Measurements from ENCODE around the gene PPM1D. TPM values are rescaled to one million over a fixed set of nuclear protein-coding genes. Genes with fewer than 3 reads are reported as not detected.
"Not testable (repeated sequence)": the region's sequence is repeated elsewhere in the genome, so short reads cannot be mapped to it uniquely, and the experiment has no call there.

PPM1D gene
- total RNA-seq, 2 donors from 2014 or later, result 6.5 to 15.5 TPM

GRCh38 chr17:60671482-60671881 is 71.5 kb downstream of the PPM1D start:
- 31 to 43% methylated on average over 2 of the region's 2 CpGs for WGBS, 2 donors
- TF ChIP-seq POLR2A (IDR thresholded peaks at IDR 0.05) (no peak), CTCF (IDR thresholded peaks at IDR 0.05) (no peak)
- Histone ChIP-seq H3K4me1 (no peaks in the 10 kb centered on the region), H3K27me3 (no peaks in the 10 kb centered on the region), H3K9me3 (no peaks in the 10 kb centered on the region), H3K36me3 (replicated peaks in 1 of 2; ENCODE audit: insufficient read depth in 1 of 2, low read depth in 2 of 2) (no peaks in the 10 kb centered on the region), H3K27ac (no peak overlapping the region), H3K4me3 (no peak overlapping the region)
- ATAC-seq, result no peak
- intact Hi-C loops (cut with DNase I), result no loop called here
- DNase-seq, result no peak

- H3K36me3 ChIP-seq (replicated peaks in 1 of 2; ENCODE audit: insufficient read depth in 1 of 2, low read depth in 2 of 2); ATAC-seq; H3K9me3 ChIP-seq; H3K27me3 ChIP-seq; H3K27ac ChIP-seq; intact Hi-C loops (cut with DNase I); DNase-seq; H3K4me3 ChIP-seq: not testable (repeated sequence)
- peaks cover 12% of the 10 kb centered on the region for H3K4me1 ChIP-seq
- 72 to 76% methylated on average over 7 of the region's 7 CpGs for WGBS, 2 donors
These were observed 74.6 kb downstream of the PPM1D start for GRCh38 chr17:60674637-60675036.

DNA sequence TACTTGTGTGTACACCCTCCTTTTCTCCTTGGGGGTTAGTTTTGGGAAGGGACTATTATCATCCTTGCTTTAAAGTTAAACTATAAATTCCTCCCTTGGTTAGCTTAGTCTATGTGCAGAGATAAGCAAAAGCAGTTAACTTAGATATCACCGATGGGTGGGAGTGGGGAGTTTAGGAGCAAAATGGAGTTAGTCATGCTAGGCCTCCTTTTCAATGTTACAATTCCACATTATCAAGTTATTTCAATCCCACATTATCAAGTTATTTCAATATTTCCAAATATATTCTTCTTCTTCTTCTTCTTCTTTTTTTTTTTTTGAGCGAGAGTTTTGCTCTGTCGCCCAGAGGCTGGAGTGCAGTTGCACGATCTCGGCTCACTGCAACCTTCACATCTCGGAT is 76.0 kb downstream of the PPM1D start:
- Histone ChIP-seq H3K4me1 (peaks cover 12% of the 10 kb centered on the region), H3K9me3 (no peaks in the 10 kb centered on the region), H3K4me3 (no peak overlapping the region), H3K27ac (no peak overlapping the region), H3K27me3 (no peaks in the 10 kb centered on the region), H3K36me3 (replicated peaks in 1 of 2; ENCODE audit: insufficient read depth in 1 of 2, low read depth in 2 of 2) (no peaks in the 10 kb centered on the region)
- DNase-seq (no peak), ATAC-seq (no peak)
- 84 to 95% methylated on average over 6 of the region's 6 CpGs for WGBS, 2 donors
- intact Hi-C loops (cut with DNase I), result no loop called here
- no peak for TF ChIP-seq POLR2A (IDR thresholded peaks at IDR 0.05)
- TF ChIP-seq CTCF (IDR thresholded peaks at IDR 0.05), result no peak

DNA sequence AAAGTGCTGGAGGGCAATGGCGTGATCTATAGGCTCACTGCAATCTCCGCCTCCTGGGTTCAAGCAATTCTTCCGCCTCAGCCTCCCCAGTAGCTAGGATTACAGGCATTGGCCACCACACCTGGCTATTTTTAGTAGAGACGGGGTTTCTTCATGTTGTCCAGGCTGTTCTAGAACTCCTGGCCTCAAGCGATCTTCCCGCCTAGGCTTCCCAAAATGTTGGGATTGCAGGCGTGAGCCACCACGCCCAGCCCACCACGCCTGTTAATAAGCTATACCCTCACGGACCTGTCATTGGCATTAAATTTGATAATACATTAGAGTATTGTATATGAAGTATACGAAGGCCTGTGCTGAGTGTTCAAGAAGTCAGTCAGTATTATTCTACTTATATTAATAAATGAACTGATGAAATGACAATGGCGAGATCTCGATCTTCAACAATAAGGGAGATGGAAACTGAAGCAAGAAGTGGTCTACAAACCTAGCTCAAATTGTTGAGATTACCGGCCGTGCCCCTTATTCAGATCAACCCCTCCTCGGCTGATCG is 76.8 kb downstream of the PPM1D start:
- intact Hi-C loops (cut with DNase I), result no loop called here
- ATAC-seq, result no peak
- peaks cover 12% of the 10 kb centered on the region for H3K4me1 ChIP-seq
- no peak for TF ChIP-seq CTCF (IDR thresholded peaks at IDR 0.05)
- no peak for TF ChIP-seq POLR2A (IDR thresholded peaks at IDR 0.05)
- peak overlapping the region in 3 of 4 donors; percentile 59 to 84 (median 76) for H3K27ac ChIP-seq
- 25 to 31% methylated on average over 17 of the region's 17 CpGs for WGBS, 2 donors
- H3K36me3 ChIP-seq (replicated peaks in 1 of 2; ENCODE audit: insufficient read depth in 1 of 2, low read depth in 2 of 2), result no peaks in the 10 kb centered on the region
- H3K9me3 ChIP-seq, result no peaks in the 10 kb centered on the region
- no peaks in the 10 kb centered on the region for H3K27me3 ChIP-seq
- peak in 1 of 4 donors; percentile 14 for DNase-seq
- peak overlapping the region; percentile 36 to 76 for H3K4me3 ChIP-seq

DNA sequence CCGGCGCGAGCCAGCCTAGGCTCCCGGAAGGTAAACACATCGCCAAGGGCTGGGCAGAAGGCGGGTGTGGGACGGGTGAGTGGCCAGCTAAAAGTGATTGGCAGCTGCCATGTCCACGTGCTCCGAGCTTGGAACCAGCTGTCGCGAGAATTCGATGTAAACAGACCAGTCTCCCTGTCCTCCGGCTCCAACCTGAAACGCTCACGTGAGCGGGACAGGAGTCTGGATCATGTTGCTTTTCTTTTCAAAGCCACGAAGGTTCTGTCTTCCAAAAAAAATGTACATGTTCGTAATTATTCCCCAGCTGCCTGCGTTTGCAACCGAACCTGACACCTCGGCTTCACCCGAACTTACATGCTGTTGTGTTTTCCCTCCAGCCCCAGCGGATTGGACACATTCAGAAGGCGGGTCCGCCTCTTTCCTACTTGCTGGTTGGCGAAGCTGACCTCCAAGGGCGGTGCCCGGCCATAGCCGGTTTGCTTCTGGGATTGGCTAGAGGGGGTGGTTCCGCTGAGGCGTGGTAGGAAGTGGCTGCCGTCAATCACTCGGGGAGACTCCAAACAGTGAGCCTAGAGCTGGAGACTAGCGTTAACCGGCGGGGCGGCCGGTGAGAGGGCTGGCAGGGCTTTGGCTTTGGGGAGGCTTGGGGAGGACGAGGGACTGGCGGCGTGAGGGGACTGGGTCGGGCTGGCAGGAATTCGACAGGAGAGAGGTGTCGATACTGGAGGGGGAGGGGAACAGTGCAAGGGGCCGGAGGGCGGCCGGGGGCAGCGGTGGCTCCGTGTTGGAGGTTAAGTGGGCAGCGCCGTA is 77.5 kb downstream of the PPM1D start, which contains the start of gene BCAS3:
Gene BCAS3 (plus strand): TSS at position 544 of the 810 bp plus-strand sequence.
- Histone ChIP-seq H3K36me3 (replicated peaks in 1 of 2; ENCODE audit: insufficient read depth in 1 of 2, low read depth in 2 of 2) (no peaks in the 10 kb centered on the region), H3K27me3 (no peaks in the 10 kb centered on the region), H3K27ac (peak within 1 kb of the TSS; percentile 35 to 84 (median 68)), H3K4me3 (peak within 1 kb of the TSS; percentile 36 to 76), H3K9me3 (no peaks in the 10 kb centered on the region), H3K4me1 (peaks cover 12% of the 10 kb centered on the region)
- 0 to 1% methylated on average over 25 to 51 of the region's 51 CpGs for WGBS, 2 donors
- TF ChIP-seq CTCF (IDR thresholded peaks at IDR 0.05) (no peak), POLR2A (IDR thresholded peaks at IDR 0.05) (peak; percentile 65 to 95 (median 84))
- ATAC-seq (peak; percentile 98), DNase-seq (peak; percentile 98 to 99 (median 98))
- intact Hi-C loops (cut with DNase I), result no loop called here

Measured in body of pancreas (tissue), 4 donors.